Measurements from ENCODE around the gene CASZ1.

The CASZ1 gene

DNA sequence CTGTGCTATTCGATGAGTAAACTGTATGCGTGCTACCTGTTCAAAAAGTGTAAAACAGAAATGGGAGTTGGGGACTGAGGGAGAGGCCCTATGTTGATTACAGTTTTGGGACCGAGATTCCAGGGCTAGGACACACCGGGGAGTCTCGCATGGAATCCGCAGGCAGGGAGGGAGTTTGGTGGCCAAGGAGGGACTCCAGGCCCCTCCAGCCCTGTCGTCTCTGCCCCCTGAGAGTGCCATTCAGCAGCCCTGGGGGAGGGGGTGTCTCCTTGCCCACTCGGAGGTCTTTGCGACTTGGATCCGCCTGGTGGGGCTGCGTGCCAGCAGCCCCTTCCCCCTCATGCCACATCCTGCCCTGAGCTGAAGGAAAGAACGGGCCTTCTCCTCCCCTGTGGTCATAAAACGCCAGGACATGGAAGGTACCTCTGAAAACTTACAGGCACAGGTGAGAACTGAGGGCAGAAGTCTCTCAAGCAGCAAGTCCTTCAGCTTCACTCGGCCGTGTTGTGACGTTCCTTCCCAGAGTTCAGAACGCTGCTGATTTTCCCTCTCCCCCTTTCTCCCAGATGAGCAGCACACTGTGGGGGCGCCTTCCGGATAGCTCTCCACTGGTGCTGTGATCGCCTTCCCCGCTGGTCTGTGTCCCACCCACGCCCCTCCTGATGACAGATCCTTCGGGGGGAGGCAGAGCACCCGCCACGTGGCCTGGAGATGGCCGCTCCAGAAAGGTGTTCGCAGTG lies 180.3 kb downstream of the CASZ1 start:
- DNase-seq (ENCODE audit: extremely low read depth in 1 of 2, low read depth in 1 of 2), result no peak

DNA sequence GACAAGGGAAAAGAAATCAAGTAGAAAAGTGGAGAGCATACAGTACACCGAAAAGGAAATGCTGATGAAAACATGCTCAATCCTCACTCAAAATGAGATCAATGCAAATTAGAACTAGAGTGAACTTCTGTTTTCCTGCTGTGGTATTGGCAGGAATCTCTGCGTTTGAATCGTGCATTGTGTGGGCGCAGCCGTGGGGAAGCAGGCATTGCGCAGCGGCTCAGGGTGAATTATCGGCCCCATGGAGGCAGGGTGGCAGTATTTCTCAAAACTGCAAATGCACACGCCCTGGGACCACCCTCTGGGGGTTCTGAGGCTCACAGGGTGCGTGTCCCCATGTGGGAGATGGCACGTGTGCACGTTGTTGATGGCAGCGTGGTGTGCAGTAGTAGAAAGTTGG lies 181.1 kb downstream of the CASZ1 start:
- DNase-seq (ENCODE audit: extremely low read depth in 1 of 2, low read depth in 1 of 2), result no peak

DNA sequence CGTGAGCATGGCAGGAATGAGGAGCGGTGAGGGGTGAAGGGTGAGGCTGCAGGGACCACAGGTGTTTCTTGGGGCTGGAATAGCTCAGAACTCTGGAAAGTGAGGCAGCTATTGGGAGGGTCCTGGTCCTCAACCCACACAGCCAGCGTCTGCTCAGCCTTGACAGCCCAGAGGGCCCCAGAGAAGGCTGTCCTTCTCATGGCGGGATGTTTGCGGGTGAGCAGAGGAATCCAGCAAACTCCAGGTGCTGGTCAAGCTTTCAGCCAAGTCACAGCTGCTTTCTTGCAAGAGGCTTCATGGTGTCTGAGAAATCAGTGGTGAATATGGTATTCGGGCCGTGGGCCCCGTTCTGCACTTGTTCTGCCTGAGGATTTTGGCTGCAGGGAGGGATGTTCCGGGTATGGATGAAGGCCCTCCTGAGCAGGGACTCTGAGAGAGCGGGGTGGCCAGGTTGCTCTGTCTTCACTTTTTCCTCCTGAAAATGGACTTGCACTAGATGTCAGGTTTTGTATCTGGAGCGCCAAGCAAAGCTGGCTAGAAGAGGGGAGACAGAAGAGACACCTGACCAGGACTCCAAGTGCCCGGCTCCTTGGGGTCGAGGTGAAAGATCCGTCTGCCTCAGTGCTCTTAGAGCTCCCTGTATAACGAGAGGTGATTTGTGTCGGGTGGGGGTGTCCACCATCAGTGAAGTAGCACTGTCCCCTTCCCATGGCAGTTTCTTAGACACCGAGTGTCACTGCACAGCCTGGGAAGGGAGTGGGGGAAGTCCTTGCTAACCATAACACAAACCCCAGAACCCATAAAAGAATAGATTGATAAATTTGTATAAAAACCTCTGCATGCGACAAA lies 181.8 kb downstream of the CASZ1 start:
- no peak for DNase-seq (ENCODE audit: extremely low read depth in 1 of 2, low read depth in 1 of 2)

DNA sequence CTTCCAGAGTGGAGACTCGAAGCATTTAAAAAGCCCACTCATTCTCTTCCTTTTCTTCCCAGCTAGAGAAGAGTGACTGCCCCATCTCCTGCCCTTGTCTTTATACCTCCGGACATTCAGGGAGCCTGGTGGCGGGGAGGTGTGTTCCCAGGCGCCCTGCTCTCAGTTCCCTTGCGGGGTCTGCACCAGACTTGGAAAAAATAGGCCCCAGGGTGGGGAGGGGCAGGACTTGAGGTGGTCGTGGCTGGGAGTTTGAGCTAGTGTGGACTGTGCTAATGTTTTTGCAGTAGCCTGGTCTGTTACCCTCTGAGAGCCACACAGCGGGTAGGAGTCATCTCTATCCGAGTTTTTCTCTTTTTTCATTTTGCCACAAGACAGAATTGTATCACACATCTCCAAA lies 182.6 kb downstream of the CASZ1 start:
- no peak for DNase-seq (ENCODE audit: extremely low read depth in 1 of 2, low read depth in 1 of 2)

GRCh38 chr1:10613340-10613739 lies 183.1 kb downstream of the CASZ1 start:
- no peak for DNase-seq (ENCODE audit: extremely low read depth in 1 of 2, low read depth in 1 of 2)

GRCh38 chr1:10612436-10613160 lies 183.8 kb downstream of the CASZ1 start:
- no peak for DNase-seq (ENCODE audit: extremely low read depth in 1 of 2, low read depth in 1 of 2)

DNA sequence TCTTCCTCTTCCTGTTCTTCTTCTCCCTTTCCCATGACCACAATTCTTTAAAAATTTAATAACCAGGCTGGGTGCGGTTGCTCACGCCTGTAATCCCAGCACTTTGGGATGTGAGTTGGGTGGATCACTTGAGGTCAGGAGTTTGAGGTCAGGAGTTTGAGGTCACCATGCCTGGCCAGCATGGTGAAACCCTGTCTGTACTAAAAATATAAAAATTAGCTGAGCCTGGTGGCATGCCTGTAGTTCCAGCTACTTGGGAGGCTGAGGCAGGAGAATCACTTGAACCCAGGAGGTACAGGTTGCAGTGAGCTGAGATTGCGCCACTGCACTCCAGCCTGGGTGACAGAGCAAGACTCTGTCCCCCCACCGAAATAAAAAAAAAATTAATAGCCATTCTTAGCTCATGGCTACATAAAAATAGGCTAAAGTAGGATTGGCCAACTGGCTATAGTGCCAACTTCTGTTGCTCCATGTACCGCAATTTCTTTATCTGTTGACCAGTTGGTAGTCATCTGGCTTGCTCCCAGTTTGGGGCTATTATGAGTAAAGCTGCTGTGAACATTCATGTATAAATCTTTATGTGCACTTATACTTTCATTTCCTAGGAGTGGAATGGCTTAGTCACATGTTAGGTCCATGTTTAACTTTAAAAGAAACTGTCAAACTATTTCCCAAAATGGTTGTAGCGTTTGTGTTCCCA lies 185.4 kb downstream of the CASZ1 start:
- no peak for DNase-seq (ENCODE audit: extremely low read depth in 1 of 2, low read depth in 1 of 2)

DNA sequence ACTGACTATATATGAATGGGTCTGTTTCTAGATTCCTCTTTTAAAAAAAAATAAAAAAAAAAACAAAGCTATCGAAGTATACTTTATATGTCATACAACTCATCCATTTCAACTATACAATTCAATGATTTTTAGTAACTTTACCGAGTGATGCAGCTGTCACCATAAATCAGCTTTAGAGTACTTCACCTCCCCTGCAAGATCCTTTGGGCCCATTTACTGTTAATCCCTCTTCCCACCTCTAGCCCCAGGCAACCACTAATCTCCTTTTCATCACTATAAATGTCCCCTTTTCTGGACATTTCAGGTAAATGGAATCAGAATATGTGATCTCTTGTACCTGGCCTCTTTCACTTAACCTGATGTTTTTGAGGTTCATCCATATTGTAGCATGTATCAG lies 187.8 kb downstream of the CASZ1 start:
- no peak for DNase-seq (ENCODE audit: extremely low read depth in 1 of 2, low read depth in 1 of 2)

DNA sequence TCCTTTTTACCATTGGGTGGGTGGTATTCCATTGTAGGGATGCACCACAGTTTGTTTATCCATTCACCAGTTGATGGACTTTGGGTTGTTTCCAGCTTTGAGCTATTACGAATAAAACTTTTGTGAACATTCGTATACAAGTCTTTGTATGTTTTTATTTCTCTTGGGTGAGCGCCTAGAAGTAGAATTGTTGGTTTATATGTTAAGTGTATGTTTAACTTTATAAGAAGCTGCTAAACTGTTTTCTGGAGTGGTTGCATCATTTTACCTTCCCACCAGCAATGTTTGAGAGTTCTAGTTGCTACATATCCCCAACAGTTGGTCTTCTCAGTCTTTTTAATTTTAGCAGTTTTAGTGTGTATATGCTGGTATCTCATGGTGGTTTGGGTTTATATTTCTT lies 189.2 kb downstream of the CASZ1 start:
- no peak for DNase-seq (ENCODE audit: extremely low read depth in 1 of 2, low read depth in 1 of 2)

GRCh38 chr1:10606064-10606463 lies 190.4 kb downstream of the CASZ1 start:
- DNase-seq (ENCODE audit: extremely low read depth in 1 of 2, low read depth in 1 of 2), result no peak

- DNase-seq (ENCODE audit: extremely low read depth in 1 of 2, low read depth in 1 of 2), result no peak
Observed at GRCh38 chr1:10604966-10605365, 191.5 kb downstream of the CASZ1 start.

DNA sequence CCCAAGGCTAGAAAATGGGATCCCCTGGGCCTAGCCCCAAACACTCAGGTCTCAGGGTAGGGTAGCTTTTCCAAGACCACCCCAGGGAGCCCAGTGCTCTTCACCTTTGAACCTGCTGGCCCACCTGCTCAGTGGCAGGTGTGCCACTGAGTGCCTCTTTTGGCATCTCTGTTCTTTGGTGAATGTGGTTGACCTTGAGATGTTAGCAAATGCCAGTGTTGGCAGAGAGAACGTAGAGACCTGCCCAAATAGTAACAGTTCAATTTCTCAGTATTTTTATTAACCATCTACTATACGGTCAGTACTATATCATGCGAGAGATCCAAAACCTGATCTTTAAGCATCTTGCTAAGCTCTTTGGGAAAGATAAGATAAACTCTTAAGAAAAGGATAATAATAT lies 193.5 kb downstream of the CASZ1 start:
- no peak for DNase-seq (ENCODE audit: extremely low read depth in 1 of 2, low read depth in 1 of 2)

DNA sequence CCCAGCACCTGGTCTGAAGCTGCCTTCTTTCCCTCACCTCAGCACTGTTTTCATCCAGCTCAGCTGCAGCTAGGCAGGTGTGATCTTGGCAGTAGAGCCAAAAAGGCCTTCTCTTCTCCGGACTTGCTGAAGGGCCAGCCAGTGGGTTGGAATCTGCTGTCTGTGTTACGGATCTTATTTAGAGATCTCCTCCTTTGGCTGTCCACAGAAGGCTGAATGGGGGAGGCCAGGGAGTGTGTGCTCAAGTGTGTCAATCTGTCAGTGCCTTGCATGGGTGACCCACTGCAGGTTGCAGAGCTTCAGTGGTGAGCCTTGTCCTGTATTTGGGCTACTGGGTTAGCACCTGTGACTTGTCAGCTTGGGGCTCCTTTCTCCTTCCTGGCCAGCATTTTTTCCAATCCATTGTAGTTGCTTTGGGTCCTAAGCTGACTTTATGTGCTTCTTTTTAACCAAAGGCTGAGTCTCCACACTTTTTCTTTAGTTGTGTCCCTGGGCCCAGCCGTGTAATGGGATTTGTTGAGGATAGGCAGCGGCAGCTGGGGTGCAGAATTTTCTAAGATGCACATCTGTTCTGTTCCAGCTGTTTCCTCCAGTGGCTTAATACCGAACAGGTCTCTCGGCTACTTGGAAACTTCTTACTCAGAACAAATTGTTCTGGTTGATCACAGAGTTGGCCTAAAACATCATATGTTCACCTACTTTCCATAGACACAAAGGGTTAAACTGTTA lies 194.9 kb downstream of the CASZ1 start:
- no peak for DNase-seq (ENCODE audit: extremely low read depth in 1 of 2, low read depth in 1 of 2)

GRCh38 chr1:10599194-10599861 lies 197.1 kb downstream of the CASZ1 start:
- DNase-seq (ENCODE audit: extremely low read depth in 1 of 2, low read depth in 1 of 2), result no peak

GRCh38 chr1:10598389-10598702 lies 198.1 kb downstream of the CASZ1 start:
- no peak for DNase-seq (ENCODE audit: extremely low read depth in 1 of 2, low read depth in 1 of 2)

GRCh38 chr1:10597492-10598388 lies 198.7 kb downstream of the CASZ1 start:
- DNase-seq (ENCODE audit: extremely low read depth in 1 of 2, low read depth in 1 of 2), result no peak

- DNase-seq (ENCODE audit: extremely low read depth in 1 of 2, low read depth in 1 of 2), result no peak
Observed at GRCh38 chr1:10596780-10597179, 199.7 kb downstream of the CASZ1 start.

- no peak for DNase-seq (ENCODE audit: extremely low read depth in 1 of 2, low read depth in 1 of 2)
Observed at GRCh38 chr1:10594595-10595223, 201.7 kb downstream of the CASZ1 start.

DNA sequence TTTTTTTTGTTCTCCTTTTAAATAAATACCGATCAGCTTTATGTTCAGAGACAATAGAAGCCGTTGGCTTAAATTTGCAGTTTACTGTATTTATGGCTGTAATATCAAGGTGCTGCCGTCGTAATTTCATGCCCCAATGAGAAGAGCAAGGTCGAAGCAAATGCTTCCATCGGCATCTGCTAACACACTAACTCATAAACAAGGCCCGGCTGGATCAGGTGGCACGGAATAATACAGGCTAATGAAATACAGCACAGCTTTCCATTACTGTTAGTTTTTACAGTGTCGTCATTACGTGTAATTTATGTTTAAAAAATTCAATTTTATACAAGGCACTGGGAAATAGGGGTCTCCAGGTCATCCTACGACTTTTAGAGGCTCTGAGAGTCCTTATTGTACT lies 202.7 kb downstream of the CASZ1 start:
- DNase-seq (ENCODE audit: extremely low read depth in 1 of 2, low read depth in 1 of 2), result no peak

All from activated CD8-positive, alpha-beta memory T cell treated with anti-CD3 and anti-CD28 coated beads for 1 hour (primary cell).